Measurements from ENCODE around the gene SMYD4. TPM values are rescaled to one million over a fixed set of nuclear protein-coding genes. Genes with fewer than 3 reads are reported as not detected.
"Not testable (repeated sequence)": the region's sequence is repeated elsewhere in the genome, so short reads cannot be mapped to it uniquely, and the experiment has no call there.

SMYD4 gene
- total RNA-seq, 1 experiment from 2014 or later, result 32.1 TPM

GRCh38 chr17:1813088-1813487, 16.6 kb downstream of the SMYD4 start:
- peaks cover 7% of the 10 kb centered on the region for H3K4me1 Mint-ChIP-seq (ENCODE audit: low read depth, unreplicated experiment)
- no peak for TF ChIP-seq CTCF (IDR thresholded peaks at IDR 0.05; ENCODE audit: insufficient read depth in 1 of 2, low read depth in 1 of 2, low read length in 1 of 2, severe bottlenecking in 1 of 2, unreplicated experiment in 1 of 2)
- H3K4me3 Mint-ChIP-seq (ENCODE audit: unreplicated experiment), result no peak overlapping the region
- ChIA-PET POLR2A (no interaction called here), CTCF (no interaction called here)
- Histone ChIP-seq H3K4me3 (ENCODE audit: low read depth, low read length) (no peak overlapping the region), H3K9me3 (no peaks in the 10 kb centered on the region), H3K4me1 (peaks cover 19% of the 10 kb centered on the region), H3K27me3 (replicated peaks; ENCODE audit: control insufficient read depth, insufficient read depth, low read length) (no peaks in the 10 kb centered on the region), H3K36me3 (ENCODE audit: control insufficient read depth, insufficient read depth, low read length) (no peaks in the 10 kb centered on the region)
- no TSS peak for BruUV-seq (replicated peaks)
- DNase-seq, result no peak
- intact Hi-C loops (cut with micrococcal nuclease; ENCODE audit: unreplicated experiment), result no loop called here
- H3K9me3 Mint-ChIP-seq (ENCODE audit: unreplicated experiment), result no peaks in the 10 kb centered on the region
- H3K36me3 Mint-ChIP-seq (ENCODE audit: insufficient read depth, unreplicated experiment), result peaks cover 50% of the 10 kb centered on the region
- H3K27me3 Mint-ChIP-seq (ENCODE audit: insufficient read depth, unreplicated experiment), result no peaks in the 10 kb centered on the region
- H3K27ac Mint-ChIP-seq (ENCODE audit: unreplicated experiment), result no peak overlapping the region

- intact Hi-C loops (cut with micrococcal nuclease; ENCODE audit: unreplicated experiment), result no loop called here
- no peak for TF ChIP-seq CTCF (IDR thresholded peaks at IDR 0.05; ENCODE audit: insufficient read depth in 1 of 2, low read depth in 1 of 2, low read length in 1 of 2, severe bottlenecking in 1 of 2, unreplicated experiment in 1 of 2)
- Histone ChIP-seq H3K9me3 (no peaks in the 10 kb centered on the region), H3K4me1 (peaks cover 19% of the 10 kb centered on the region), H3K27me3 (replicated peaks; ENCODE audit: control insufficient read depth, insufficient read depth, low read length) (no peaks in the 10 kb centered on the region), H3K4me3 (ENCODE audit: low read depth, low read length) (no peak overlapping the region), H3K36me3 (ENCODE audit: control insufficient read depth, insufficient read depth, low read length) (no peaks in the 10 kb centered on the region)
- H3K27ac Mint-ChIP-seq (ENCODE audit: unreplicated experiment), result peak overlapping the region; percentile 64
- H3K36me3 Mint-ChIP-seq (ENCODE audit: insufficient read depth, unreplicated experiment), result peaks cover 50% of the 10 kb centered on the region
- H3K4me3 Mint-ChIP-seq (ENCODE audit: unreplicated experiment), result no peak overlapping the region
- CTCF ChIA-PET, result no interaction called here
- no peaks in the 10 kb centered on the region for H3K27me3 Mint-ChIP-seq (ENCODE audit: insufficient read depth, unreplicated experiment)
- H3K9me3 Mint-ChIP-seq (ENCODE audit: unreplicated experiment), result no peaks in the 10 kb centered on the region
- peaks cover 7% of the 10 kb centered on the region for H3K4me1 Mint-ChIP-seq (ENCODE audit: low read depth, unreplicated experiment)
- peak; percentile 30 to 49 for DNase-seq
- BruUV-seq (replicated peaks), result no TSS peak
- POLR2A ChIA-PET, result interaction anchor here (0.6 to 1.9 kb wide), 2 partner anchors 19 to 414 kb away, joined by 5 to 8 read pairs; partner anchors contain the start of genes RPA1 and SMYD4
These were observed 19.1 kb downstream of the SMYD4 start for GRCh38 chr17:1810450-1811103.

DNA sequence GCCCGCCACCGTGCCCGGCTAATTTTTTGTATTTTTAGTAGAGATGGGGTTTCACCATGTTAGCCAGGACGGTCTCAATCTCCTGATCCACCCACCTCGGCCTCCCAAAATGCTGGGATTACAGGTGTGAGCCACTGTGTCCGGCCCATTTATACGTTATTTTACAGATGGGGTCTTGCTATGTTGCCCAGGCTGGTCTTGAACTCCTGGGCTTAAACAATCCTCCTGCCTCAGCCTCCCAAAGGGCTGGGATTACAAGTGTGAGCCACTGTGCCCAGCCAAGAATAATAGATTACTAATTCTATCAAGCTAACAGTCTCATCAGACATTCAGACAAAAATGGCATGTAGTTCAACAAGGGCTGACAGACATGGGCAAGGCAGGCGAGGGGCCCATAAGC, 19.9 kb downstream of the SMYD4 start:
- H3K36me3 Mint-ChIP-seq (ENCODE audit: insufficient read depth, unreplicated experiment), result peaks cover 54% of the 10 kb centered on the region
- H3K27me3 ChIP-seq (replicated peaks; ENCODE audit: control insufficient read depth, insufficient read depth, low read length); H3K4me3 Mint-ChIP-seq (ENCODE audit: unreplicated experiment); H3K9me3 Mint-ChIP-seq (ENCODE audit: unreplicated experiment); H3K4me1 Mint-ChIP-seq (ENCODE audit: low read depth, unreplicated experiment); H3K27ac Mint-ChIP-seq (ENCODE audit: unreplicated experiment); BruUV-seq (replicated peaks); DNase-seq; H3K27me3 Mint-ChIP-seq (ENCODE audit: insufficient read depth, unreplicated experiment); H3K36me3 ChIP-seq (ENCODE audit: control insufficient read depth, insufficient read depth, low read length); H3K4me3 ChIP-seq (ENCODE audit: low read depth, low read length); H3K9me3 ChIP-seq; POLR2A ChIA-PET; CTCF ChIA-PET; intact Hi-C loops (cut with micrococcal nuclease; ENCODE audit: unreplicated experiment): not testable (repeated sequence)
- peaks cover 19% of the 10 kb centered on the region for H3K4me1 ChIP-seq

Measured in Caco-2 (cell line).